ENCODE measurements around the gene RASIP1.

Gene RASIP1

GRCh38 chr19:48715681-48716171 lies 24.7 kb downstream of the RASIP1 start:
- H3K27ac ChIP-seq = peak overlapping the region; percentile 82

GRCh38 chr19:48714759-48715675 lies 25.4 kb downstream of the RASIP1 start:
- H3K27ac ChIP-seq = peak overlapping the region; percentile 82
- TF ChIP-seq ZFX (IDR thresholded peaks at IDR 0.05; ENCODE audit: borderline replicate concordance) (no peak), CTCF (IDR thresholded peaks at IDR 0.05) (no peak)

More at GRCh38 chr19:48715681-48716171, 24.7 kb downstream of the RASIP1 start:
- TF ChIP-seq CTCF (IDR thresholded peaks at IDR 0.05) = no peak
- TF ChIP-seq ZFX (IDR thresholded peaks at IDR 0.05; ENCODE audit: borderline replicate concordance) = no peak

GRCh38 chr19:48713864-48714755 lies 26.3 kb downstream of the RASIP1 start:
- H3K27ac ChIP-seq = peak overlapping the region; percentile 82
- TF ChIP-seq ZFX (IDR thresholded peaks at IDR 0.05; ENCODE audit: borderline replicate concordance) (no peak), CTCF (IDR thresholded peaks at IDR 0.05) (0 out of 2 replicates have a peak, but pooled peaks have one; percentile 15)

- peak overlapping the region; percentile 82 for H3K27ac ChIP-seq
- TF ChIP-seq CTCF (IDR thresholded peaks at IDR 0.05) (no peak), ZFX (IDR thresholded peaks at IDR 0.05; ENCODE audit: borderline replicate concordance) (no peak)
Observed at GRCh38 chr19:48713041-48713863, 27.2 kb downstream of the RASIP1 start.

- H3K27ac ChIP-seq = no peak overlapping the region
- TF ChIP-seq CTCF (IDR thresholded peaks at IDR 0.05) (no peak), ZFX (IDR thresholded peaks at IDR 0.05; ENCODE audit: borderline replicate concordance) (no peak)
Observed at GRCh38 chr19:48711106-48711662, 29.2 kb downstream of the RASIP1 start.

- TF ChIP-seq ZFX (IDR thresholded peaks at IDR 0.05; ENCODE audit: borderline replicate concordance) (no peak), CTCF (IDR thresholded peaks at IDR 0.05) (no peak)
Observed at GRCh38 chr19:48708471-48708870, 31.9 kb downstream of the RASIP1 start.

More at GRCh38 chr19:48708471-48708870, 31.9 kb downstream of the RASIP1 start:
- H3K27ac ChIP-seq = no peak overlapping the region

All from 22Rv1 (cell line).